HG02852 (cell line): ENCODE data around the gene SPC24.
"Not testable (repeated sequence)": the region's sequence is repeated elsewhere in the genome, so short reads cannot be mapped to it uniquely, and the experiment has no call there.

Experiments used
- ATAC-seq: cut with Tn5 transposase; IDR thresholded peaks from one replicate; pipeline ENCODE4 v1.9.1; 2021; ENCODE audit warnings: mild to moderate bottlenecking, moderate library complexity; ENCODE audit not compliant: unreplicated experiment

The SPC24 gene

GRCh38 chr19:11166281-11167142, 10.9 kb upstream of the SPC24 start:
- no peak for ATAC-seq

DNA sequence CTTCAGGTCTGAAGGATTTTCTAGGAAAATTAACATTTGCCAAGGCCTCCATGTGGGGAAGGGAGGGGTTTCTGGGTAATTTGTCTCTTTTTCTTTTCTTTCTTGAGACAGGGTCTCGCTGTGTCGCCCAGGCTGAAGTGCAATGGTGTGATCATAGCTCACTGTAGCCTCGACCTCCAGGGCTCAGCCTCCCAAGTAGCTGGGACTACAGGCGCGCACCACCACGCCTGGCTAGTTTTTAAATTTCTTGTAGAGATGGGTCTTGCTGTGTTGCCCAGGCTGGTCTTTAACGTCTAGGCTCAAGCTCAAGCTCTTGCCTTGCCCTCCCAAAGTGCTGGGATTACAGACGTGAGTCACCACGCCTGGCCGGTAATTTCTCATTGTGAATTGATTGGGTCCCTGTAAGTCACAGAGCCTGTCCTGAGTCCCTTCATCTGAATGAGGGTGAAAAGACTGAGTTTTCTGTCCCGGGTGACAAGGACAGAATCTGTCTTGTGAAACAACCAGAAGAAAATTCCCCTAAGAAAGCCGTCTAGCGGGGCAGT, 10.0 kb upstream of the SPC24 start:
- no peak for ATAC-seq

DNA sequence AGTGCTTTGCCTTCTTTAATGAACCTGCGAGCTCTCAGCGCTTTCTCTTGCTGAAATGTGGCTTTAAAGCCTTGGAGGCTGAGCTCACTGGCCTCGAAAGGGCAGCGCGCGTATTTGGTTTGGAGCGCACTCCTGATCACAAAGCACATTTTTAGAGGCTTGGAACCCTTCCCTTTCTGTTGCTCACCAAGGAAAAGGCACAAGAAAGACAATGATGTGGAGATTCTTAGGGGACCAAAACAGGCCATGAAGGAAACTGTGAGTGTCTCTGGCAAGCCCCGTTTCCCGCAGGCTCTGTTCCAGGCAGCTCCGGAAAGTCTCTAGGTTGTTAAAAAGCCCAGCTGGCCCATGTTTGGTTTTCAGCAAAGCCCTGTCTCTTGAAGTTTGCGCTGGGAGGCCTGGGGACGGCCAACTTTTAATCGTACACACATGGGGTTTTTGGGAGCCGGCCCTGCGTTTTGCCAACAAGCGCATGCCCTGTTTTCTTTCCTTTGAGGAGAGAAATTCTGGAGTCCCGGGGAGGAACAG, 9.4 kb upstream of the SPC24 start:
- no peak for ATAC-seq

DNA sequence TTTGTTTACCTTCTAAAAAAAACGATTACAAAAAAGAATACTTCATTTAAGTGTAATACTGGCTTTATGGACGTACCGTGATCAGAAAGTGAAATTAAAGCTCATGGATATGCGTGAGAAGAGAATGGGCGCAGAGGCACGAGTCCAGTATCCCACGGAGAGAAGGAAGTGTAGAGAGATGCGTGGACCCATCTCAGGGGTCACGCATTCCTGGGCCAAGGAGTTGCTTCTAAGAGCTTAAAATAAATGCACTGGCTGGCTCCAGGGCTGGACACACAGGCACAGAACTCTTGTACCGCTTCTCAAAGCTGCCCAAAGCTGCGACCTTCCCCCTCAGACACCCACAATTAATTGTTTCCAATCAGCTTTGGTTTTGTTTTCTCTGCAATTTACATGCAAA, 8.7 kb upstream of the SPC24 start:
- ATAC-seq = no peak

DNA sequence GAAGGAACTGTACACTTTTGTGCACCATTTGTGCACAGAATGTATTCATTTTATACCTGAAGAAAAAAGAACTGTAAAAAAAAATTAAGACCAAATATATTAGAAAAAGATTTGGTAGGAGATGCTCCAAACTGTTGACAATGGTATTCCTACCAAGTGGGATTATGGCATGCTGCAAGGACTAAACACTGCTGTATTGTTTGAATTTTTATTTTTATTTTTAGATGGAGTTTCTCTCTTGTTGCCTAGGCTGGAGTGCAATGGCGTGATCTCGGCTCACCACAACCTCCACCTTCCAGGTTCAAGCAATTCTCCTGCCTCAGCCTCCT, 4.8 kb upstream of the SPC24 start:
- ATAC-seq = not testable (repeated sequence)

GRCh38 chr19:11159598-11160439, 4.2 kb upstream of the SPC24 start:
- no peak for ATAC-seq

- no peak for ATAC-seq
Measured at GRCh38 chr19:11154683-11155047, 917 bp downstream of the SPC24 start.

- ATAC-seq = no peak
Measured at GRCh38 chr19:11152318-11153062, 3.1 kb downstream of the SPC24 start.

DNA sequence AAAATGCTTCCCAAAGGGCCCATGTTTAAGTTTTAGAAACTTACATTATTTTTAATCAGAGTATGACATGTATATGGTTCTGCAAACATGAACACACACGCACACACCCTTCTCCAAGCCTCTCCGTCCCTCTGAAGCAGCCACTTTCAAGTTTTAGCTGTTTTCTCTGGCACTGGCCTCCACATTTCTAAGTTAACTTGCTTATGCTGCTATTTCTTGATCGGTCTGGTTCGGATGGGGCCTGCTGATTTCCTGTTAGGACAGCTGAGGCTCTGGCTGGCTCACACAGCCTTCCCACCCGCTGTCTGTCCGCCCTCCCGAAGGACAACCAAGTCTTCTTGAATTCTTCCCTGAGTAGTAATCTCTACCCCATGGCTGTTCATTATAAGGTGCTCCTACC, 4.4 kb downstream of the SPC24 start:
- ATAC-seq = no peak

DNA sequence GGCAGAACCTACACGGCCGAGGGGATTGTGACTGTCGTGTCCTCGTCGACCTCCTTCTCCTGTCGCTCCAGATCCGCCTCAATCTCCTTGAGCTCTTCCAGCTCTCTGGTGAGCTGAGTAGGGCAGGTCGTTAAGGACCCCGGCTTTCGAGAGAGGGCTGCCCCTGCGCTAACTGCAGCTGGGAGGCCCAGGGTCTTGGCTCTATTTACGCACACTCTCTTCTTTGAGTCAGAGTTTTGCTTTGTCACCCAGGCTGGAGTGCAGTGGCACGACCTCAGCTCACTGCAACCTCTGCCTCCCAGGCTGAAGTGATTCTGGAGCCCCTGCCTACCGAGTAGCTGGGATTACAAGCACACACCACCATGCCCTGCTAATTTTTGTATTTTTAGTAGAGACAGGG, 7.6 kb downstream of the SPC24 start:
- no peak for ATAC-seq

GRCh38 chr19:11145536-11145924, 10.1 kb downstream of the SPC24 start:
- ATAC-seq = no peak

DNA sequence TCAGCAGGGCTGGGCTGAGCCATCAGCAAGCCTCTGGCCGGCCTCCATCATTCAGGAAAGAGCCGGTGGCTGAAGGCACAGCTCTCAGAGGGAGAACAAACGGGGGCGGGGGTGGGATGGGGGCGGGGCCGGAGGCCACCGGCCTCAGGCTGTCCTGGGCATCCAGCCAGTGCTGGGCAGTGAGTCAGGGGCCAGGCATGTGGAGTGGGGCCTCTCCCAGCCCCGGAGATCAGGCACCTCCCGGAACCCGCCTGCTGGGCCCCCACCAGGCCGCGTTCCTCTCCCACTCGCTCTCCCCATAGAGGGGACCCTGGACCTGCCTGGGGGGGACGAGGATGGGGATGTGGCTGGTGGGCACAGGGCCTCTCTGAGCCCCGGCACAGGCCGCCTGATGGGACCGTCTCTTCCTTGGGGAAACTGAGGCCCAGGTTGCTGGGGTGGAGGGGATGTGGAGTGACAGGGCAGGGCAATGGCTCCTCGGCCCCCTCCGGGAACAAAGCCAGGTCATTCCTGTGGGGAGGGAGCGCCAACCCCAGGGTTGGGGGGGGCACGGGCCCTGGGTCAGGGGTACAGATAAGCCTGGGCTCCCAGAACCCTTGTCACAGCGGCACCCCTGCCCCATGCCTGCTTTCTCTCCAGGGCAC, 12.9 kb downstream of the SPC24 start:
- ATAC-seq = no peak

DNA sequence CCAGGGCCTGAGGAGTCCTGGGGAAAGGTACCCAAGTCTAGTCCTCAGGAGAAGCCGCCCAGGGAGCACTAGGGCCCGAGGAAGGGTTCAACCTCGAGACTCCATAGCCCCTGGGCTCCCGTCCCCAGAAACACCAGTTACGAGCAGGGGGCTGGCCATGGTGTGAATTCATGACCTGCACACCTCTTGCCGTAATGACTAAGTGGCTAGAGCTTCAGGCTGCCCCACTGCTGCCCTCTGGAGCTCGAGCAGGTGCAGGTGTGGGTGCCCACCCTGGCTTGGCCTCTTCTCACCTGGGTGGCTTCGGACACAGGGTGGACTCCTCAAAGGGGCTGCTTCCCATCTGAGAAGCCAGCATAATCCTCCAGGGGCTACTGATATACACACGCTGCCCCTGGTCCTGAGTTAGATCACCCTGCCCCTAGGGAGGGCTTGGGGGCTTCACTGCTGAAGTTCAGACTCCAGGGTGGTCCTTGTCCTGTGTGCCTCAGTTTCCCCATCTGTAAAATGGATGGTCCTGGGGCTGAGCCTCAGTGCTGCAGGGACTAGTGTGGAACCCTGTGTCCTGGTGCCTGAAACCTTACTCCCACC, 13.6 kb downstream of the SPC24 start:
- ATAC-seq = no peak

GRCh38 chr19:11140896-11141295, 14.7 kb downstream of the SPC24 start:
- no peak for ATAC-seq

- ATAC-seq = not testable (repeated sequence)
Measured at GRCh38 chr19:11140023-11140538, 15.5 kb downstream of the SPC24 start.

DNA sequence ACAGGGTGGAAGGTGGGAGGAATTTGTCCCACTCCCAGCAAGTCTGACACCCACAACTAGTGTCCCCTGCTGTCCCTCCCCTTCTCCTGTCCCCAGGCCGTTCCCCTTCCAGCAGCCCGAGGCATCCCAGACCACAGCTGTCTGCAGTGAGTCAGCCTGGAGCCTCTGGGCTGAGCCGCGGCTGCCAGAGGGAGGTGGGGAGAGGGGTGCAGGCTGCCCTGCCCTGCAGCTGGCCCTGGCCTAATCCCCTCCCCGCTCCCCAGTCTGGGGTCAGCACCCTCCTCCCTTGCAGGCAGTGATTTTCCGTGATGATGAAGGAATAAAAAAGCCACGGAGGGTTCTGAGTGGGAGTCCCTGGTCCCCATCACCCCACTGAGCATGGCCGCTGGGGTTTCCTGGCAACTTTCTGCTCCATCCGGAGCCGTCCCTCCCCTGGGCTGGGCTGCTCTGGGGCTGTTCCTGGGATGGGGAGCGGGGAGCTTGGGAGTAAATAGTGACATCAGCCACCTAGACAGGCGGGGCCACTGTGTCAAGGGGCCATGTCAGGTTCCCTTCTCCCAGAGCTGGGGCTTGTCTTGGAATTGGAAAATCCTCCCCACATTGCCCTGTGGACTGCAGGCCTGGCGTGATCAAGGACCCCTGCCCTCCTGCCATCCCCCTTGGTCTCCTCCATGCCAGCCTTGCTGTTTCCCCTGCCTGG, 16.8 kb downstream of the SPC24 start:
- ATAC-seq = no peak

GRCh38 chr19:11137542-11138384, 17.8 kb downstream of the SPC24 start:
- ATAC-seq = no peak

DNA sequence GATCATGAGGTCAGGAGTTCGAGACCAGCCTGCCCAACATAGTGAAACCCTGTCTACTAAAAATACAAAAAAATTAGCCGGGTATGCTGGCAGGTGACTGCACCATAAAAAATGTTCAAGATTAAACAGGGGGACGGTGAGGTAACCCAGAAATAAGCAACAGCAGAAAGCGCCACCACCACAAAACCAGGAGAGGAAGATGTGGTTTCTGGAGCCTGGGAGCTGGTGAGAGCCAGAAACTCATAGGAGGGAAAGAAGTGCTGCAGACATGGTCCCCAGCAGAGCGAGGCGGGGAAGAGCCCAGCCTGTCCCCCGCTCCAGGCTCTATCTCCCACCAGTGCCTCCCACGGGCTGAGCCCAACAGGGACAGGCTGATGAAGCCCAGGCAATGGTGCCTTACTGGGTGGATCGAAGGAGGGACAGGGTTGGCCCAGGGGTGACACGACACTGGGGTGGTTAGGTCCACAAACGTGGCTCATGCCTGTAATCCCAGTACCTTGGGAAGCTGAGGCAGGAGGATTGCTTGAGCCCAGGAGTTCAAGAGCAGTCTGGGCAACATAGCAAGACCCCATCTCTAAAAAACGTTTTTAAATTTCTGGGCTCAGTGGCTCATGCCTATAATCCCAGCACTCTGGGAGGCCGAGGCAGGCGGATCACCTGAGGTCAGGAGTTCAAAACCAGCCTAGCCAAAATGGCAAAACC, 19.0 kb downstream of the SPC24 start:
- no peak for ATAC-seq
